ENCODE measurements around the gene PRKCA.

The PRKCA gene

DNA sequence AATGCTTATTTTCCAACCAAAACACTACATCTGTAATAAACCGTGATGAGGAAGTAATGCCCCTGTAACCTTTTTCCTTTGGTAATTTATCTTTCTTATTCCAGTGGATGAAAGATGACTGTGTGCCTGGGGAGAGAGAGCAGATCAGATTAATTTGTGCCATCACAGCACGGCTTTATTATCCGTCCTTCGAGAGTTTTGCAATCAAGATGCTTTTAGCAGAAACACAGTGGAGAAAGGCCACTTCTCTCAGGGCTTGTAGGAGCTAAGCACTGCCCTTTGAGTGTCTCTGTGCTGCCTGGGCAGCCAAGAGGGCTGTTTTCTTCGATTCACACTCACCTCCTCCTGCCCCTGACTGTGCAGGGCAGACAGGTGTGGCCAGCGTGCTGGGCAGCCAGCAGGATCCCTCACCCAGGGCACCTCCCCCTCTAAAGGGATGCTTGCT is 190.2 kb downstream of the PRKCA start:
- TF ChIP-seq, protein P1, sequence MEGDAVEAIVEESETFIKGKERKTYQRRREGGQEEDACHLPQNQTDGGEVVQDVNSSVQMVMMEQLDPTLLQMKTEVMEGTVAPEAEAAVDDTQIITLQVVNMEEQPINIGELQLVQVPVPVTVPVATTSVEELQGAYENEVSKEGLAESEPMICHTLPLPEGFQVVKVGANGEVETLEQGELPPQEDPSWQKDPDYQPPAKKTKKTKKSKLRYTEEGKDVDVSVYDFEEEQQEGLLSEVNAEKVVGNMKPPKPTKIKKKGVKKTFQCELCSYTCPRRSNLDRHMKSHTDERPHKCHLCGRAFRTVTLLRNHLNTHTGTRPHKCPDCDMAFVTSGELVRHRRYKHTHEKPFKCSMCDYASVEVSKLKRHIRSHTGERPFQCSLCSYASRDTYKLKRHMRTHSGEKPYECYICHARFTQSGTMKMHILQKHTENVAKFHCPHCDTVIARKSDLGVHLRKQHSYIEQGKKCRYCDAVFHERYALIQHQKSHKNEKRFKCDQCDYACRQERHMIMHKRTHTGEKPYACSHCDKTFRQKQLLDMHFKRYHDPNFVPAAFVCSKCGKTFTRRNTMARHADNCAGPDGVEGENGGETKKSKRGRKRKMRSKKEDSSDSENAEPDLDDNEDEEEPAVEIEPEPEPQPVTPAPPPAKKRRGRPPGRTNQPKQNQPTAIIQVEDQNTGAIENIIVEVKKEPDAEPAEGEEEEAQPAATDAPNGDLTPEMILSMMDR (IDR thresholded peaks at IDR 0.05; ENCODE audit: low read depth, low read length), result no peak
- H3K4me3 ChIP-seq (ENCODE audit: low read depth, low read length), result no peak overlapping the region

GRCh38 chr17:66493283-66494019 is 191.0 kb downstream of the PRKCA start:
- peak overlapping the region; percentile 17; the same call in 1 of the 2 replicates for H3K4me3 ChIP-seq (ENCODE audit: low read depth, low read length)
- TF ChIP-seq, protein P1 (IDR thresholded peaks at IDR 0.05; ENCODE audit: low read depth, low read length), result no peak

- no peak overlapping the region for H3K4me3 ChIP-seq (ENCODE audit: low read depth, low read length)
- TF ChIP-seq, protein P1 (IDR thresholded peaks at IDR 0.05; ENCODE audit: low read depth, low read length), result no peak
Measured at GRCh38 chr17:66494023-66494803, 191.8 kb downstream of the PRKCA start.

DNA sequence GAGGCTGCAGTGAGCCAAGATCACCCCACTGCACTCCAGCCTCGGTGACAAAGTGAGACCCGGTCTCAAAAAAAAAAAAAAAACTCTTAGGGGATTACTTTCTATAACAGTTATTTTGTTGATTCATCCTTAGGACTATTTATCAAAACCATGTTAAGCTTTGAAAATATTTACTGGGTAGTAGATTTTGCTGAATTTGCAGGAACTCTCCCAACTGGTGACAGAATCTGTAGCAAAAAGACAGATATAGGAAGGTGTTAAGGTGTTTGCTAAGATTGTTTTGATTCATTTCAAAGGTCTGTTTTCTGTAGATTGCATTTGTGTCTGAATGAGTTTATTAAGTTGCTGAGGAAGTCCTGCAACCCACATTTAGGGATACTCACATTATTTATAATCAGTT is 192.6 kb downstream of the PRKCA start:
- TF ChIP-seq, protein P1 (IDR thresholded peaks at IDR 0.05; ENCODE audit: low read depth, low read length), result no peak

DNA sequence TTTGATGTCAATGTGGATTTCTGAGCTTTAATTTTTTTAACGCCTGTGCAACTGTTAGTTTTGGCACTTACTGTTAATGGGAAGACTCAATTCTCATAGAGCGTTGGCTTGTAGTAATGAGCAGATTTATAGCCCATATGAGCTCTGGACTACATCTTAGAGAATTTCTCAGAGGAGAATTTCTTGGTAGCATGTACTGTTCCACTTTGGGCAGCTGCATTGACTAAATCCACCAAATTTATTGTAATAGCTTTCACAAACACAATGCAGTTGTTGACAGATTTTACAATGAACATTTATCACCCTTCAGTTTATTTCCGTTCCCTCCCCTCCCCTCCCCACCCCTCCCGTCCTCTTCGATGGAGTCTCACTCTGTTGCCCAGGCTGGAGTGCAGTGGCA is 193.9 kb downstream of the PRKCA start:
- TF ChIP-seq, protein P1 (IDR thresholded peaks at IDR 0.05; ENCODE audit: low read depth, low read length), result no peak
- H3K4me3 ChIP-seq (ENCODE audit: low read depth, low read length), result no peak overlapping the region

More for the DNA sequence above, 192.6 kb downstream of the PRKCA start:
- no peak overlapping the region for H3K4me3 ChIP-seq (ENCODE audit: low read depth, low read length)

DNA sequence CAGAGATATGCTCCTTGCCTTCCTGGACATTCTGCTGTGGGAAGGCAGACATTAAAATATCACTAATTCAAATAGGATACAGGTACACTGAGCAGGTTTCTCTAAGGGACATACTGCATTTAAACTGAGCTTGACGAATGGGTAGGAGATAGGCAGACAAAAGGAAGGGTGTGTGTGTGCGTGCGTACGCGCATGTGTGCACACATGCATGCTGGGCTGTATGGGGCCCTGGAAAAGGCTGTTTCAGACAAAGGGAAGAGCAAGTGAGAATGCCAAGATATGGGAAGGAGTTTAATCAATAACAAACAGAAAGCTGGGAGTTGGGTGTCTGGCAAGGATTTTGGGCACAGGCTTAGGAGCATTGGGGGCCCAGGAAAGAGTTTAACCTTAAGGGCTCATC is 196.2 kb downstream of the PRKCA start:
- H3K4me3 ChIP-seq (ENCODE audit: low read depth, low read length), result no peak overlapping the region
- TF ChIP-seq, protein P1 (IDR thresholded peaks at IDR 0.05; ENCODE audit: low read depth, low read length), result no peak

DNA sequence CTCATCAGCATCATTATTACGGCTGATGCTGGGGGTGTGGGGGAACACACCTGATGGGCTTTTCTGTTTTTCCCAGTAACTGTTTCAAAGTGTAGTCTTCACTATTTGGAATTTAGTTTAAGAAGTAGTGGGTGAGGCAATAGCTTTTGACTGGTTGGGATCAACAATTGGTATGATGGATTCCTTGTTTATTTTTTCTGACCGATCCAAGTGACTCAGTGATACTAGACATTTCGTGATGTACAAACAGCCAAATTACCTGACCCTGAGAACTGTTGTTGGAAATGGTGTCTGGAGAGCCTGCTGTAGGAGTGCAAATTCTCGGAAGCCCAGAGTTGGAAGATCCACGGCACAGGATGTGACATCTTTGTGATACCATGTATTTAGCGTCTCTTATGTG is 204.2 kb downstream of the PRKCA start:
- H3K4me3 ChIP-seq (ENCODE audit: low read depth, low read length), result no peak overlapping the region
- TF ChIP-seq, protein P1 (IDR thresholded peaks at IDR 0.05; ENCODE audit: low read depth, low read length), result no peak

Measured in WI38 (cell line).